GM11168 (cell line): ENCODE results near the gene MKLN1.
"Not testable (repeated sequence)": the region's sequence is repeated elsewhere in the genome, so short reads cannot be mapped to it uniquely, and the experiment has no call there.

ENCODE experiments used
- in situ Hi-C: fragments of 300-500 bp; cut with MboI; formaldehyde crosslinking; loops from one replicate; pipeline ENCODE4 v1.12.0; 2022; ENCODE audit warnings: low sequenced_read_pairs; ENCODE audit not compliant: unreplicated experiment

The MKLN1 gene

DNA sequence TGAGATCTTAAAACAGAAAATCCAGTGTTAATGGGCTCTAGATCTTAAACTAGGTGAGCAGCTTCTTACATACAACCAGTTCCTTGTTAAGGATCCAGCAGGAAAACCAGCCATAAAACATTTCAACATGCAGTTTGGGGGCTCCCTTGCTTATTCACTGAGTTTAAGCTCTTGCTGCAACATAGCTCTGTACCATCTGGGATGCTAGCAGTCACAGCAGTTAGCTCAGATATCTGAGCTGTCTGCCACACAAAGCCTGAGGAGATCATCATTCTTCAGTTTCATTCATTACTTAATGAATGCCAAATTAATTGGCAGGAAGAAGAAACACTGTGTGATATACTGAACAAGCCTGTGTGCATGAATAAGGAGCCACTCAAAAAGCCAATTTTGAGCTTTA, 165.9 kb downstream of the MKLN1 start:
- in situ Hi-C loops: no loop called here

DNA sequence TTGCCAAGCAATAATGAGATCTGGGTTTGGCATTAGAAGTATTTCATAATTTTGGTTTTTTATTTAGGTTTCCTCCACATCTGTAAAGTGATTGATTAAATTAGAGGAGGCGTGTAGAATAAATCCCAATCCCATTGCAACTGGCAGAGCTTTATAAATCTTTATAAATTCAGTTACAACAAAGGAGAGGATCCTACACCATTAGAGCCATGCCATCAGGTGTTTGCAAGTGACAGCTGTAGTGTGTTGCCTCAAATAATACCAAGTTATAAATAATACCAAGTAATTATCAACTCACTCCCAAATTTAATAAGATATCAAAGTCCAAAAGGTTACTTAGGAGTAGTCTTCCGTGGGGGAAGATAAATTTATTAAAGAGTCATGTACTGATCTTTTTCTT, 166.5 kb downstream of the MKLN1 start:
- in situ Hi-C loops: no loop called here

DNA sequence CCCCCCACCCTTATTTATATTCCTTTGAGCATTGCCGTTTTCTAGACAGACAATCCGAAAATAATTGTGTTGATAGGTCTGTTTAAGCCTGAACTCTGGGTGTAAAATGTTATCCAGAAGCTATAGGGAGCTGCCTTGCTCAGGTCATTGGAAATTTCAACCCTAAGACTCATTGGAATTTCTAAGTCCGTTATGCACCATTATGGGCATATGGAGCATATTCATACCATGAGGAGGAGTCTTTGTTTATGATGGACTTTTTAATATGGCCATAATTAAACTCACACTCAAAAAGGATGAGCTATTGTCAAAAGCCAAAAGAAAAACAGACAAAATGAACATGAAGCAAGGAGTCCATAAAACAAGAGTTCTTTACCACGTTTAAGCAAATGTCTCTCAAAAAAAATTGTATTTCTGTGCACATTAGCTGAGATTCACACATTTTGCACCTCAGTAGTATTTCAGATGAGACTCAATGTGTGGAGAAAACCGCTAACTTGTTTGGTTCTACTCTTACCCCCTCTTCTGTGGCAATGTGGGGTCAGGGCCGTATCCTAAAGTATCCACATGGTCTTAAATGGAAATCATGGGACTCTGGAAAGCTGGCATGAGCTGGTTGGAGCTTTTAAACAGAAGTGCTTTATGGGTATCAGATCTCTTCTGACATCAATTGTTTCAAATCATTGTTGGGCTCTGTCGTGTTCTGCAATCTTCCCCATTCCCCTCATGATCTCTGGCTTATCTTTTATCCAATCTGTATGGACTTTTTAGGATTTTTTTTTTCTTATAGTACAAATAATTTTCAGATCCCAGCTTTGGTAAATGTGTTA, 168.2 kb downstream of the MKLN1 start:
- in situ Hi-C loops: no loop called here

DNA sequence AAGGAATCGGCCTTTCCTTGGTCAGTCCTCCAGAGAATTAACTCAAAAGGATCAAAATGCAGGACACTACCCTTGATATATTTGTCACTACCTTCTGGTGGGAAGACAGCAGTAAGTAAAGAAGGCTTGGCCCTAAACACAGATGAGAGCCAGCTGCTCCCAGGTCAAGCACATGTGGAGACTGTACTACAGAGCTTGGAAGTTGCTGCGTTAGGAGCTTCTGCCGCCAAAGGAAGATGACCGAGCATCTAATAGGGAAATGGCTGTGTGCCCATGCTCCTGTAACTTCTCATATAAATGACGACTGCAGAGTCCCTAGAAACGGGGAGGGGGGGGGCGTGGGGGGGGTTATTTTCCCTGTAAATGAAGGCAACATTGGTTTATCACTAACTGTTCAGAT, 169.8 kb downstream of the MKLN1 start:
- in situ Hi-C loops: no loop called here

DNA sequence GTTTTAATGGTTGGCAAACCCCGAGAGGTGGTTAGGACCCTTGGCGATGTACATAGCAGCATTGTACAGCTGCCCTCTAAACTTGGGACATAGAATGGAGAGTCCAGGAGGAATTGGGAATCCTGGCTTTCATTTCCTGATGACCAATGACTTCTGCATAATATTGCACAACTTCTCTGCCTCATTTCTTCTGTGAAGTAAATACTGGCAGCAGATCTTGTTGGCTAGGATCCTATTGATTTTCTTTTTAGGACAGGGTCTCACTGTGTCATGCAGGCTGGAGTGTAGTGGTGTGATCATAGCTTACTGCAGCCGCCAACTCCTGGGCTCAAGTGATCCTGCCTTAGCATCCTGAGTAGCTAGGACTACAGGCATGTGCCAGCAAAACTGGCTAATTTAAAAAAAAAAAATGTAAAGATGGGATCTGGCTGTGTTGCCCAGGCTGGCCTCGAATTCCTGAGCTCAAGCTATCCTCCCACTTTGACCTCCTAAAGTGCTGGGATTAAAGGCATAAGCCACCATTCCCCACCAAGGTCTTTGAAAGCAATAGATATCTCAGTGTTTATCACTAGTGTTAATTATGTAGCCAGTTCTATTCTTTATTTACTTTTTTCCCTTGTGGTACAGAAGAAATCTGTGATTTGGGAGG, 170.7 kb downstream of the MKLN1 start:
- in situ Hi-C loops: no loop called here

DNA sequence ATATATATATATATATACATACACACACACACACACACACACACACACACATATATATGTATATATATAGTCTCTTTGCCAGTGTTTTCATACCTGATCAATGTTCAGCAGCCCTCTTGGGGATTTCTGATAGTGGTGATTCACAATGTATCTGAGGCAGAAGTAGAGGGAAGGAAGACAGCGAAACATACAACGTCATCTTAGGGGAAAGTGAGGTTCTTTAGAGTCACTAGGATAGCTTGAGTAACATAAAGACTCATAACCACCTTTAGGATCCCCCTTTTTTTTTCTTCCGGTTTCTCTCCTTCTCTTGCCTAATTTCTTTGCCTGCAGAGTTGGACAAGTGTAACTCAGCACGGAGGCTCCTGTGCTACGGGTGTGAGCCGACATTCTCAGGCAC, 172.1 kb downstream of the MKLN1 start:
- in situ Hi-C loops: no loop called here

DNA sequence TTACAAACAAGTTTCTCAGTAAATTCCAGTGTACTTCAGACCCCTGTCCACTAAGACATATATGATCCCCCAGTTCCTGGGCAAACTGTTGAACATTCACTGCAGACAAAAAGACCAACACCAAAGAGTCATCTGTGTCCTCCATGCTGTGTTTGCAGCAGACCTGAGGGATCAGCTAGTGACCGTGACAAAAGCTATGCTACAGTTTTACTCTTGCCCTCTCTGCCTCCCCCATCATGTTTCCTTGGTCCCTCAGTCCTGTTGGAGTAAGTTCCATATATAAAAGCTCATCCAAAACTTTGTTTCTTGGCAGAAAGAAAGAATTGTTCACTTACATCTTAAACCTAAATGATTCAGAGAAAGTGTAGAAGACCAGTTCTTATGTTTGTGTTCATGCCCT, 172.7 kb downstream of the MKLN1 start:
- in situ Hi-C loops: no loop called here

DNA sequence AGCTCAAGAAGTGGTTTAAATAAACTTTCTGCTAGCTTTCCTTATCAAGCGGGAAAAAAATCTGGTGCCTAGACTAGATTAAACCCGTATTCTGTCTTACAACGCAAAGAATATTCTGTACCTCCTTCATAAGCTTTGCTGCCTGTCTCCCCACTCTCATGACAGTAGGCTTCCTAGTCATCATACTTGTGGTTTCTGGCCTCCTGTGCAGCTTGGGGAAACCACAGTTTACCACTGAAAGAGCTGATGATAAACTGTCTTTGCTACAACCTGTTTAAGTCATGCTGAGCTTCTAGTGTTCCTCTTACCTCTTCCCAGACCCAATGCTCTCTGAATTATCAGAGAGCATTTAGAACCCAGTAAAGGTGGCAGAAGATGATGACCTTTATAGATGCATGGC, 173.7 kb downstream of the MKLN1 start:
- in situ Hi-C loops: no loop called here

DNA sequence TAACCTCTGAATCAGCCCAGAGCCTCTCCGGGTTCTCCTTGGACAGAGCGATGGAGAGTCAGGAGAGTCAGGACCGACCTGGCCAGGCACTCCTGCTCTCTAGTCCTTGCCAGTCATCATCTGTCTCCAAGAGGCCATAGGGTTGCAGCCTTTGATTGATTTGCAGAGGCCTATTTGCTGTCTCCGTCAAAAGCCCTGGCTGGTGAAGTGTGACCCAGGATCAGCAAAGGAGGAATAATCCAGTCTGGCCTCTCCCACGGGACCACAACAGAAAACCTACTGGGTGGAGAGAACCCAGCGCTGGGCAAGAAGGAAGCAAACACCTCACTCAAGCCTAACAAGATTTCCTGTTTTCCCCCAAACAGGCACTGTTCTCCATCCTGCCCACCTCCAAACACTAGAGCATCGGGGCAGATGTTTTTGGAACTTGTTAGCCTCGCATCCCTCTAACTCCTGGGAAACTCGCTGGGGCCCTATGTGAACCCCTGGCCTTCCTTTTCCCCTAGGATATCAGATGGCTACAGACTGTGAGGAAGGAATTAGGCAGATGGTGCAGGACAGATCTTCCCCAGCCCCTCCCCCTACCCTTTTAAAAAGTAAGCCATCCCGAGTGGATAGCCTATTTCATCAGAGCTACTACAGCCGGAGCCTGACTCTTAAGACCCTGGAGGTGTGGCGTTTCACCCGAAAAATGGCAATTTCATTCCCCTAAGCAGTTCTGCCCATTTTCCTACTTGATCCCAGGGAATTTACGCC, 174.4 kb downstream of the MKLN1 start:
- in situ Hi-C loops: no loop called here

DNA sequence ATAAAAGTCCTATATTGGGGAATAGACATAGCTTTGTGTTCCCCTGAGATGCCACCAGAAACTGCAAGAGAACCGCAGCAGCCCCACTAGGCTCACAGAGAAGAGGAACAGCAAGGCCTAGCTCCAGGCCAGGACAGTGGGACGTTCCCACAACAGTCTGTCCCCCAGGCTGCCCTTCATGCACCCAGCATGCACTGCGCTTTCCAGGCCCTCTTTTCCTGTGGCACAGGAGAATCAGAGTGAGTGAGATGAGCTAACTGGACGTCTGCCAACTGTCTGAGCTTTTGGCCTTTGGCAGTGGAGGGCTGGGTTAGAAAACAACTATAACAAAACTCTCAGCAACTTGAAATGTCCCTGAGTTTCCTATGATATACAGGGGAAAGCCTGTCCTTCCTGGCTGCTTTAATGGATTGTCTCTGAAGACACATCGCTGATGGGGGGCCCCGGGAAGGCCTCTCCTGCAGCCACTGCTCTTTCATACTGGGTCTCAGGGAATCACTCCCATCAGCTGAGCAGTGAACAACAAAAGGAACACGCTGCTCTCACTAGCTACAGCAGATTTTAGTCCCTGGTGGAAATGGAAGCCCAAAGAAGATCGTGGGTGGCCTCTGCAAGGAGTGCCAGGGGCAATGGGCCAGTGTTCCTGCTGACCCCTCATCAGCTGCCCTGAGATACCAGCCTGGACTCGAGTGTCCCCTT, 175.3 kb downstream of the MKLN1 start:
- in situ Hi-C loops: no loop called here

DNA sequence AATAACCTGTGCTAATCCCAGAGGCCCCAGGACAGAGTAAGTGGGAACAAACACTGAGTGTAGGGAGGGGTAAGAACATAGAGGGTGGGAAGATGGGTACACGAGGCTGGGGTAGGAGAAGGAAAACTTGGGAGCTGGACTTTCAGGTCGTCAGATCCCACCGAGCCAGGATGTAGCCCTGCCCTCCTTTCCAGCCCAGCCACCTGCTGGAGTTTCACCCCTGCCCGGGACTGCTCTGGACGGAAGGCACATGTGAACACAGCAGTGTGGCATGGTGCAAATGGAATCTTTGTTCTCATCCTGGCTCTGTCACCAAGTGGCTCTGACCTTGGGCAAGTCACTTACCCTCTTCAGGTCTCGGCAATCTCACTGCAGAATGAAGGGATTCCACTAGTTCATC, 176.0 kb downstream of the MKLN1 start:
- in situ Hi-C loops: no loop called here

DNA sequence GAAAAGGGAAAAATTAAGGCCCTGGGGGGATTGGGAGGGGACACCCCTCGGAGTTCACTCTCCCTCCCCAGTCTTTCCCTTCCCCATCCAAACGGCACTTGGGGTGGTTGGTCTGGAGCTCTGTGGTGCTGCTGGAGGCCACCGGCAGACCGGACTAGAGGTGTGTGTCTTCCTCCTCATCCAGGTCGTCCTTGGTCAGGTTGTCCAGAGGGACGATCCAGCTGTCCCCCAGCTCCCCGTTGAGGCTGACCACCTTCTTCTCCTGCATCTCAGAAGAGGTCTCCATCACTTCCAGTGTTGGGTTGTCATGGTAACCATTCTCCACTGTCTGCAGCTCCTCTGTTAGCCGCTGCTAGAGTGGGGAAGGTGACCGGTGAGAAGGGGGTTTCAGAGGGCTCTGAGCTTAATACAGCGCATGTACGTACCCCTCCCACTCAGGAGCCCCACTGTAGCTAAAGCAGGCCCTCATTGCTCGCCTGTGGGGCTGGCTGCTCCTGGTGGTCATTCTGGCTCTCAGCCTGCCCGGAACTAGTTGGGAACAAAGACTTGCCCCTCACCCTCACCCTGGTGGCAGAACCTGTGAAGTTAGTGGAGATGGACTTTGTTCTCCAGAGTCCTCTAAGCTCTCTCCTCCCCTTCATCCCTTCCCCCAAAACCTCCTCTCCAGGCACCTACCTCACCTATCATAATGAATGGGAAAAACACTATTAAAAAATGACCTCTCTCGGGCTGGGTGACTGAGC, 176.7 kb downstream of the MKLN1 start:
- in situ Hi-C loops: no loop called here

DNA sequence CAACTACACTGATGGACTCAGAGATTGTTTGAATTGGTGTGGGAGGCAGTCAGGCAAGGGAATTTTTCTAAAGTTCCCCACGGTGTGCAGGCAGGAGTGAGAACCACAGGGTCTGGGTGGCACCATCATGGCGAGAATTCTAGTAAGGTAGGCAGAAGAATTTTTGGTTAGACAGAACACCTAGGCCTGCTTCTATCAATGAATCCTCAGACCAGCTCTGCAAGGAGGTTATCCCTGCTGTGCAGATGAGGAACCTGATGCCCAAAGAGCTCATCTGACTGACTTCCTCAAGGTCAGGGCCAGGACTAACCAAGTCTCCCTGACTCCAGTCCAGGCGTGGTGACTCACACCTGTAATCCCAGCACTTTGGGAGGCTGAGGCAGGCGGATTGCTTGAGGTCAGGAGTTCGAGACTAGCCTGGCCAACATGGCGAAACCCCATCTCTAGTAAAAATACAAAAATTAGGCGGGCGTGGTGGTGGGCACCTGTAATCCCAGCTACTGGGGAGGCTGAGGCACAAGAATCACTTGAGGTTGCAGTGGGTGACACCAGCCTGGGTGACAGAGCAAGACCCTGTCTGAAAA, 177.5 kb downstream of the MKLN1 start:
- in situ Hi-C loops: not testable (repeated sequence)

DNA sequence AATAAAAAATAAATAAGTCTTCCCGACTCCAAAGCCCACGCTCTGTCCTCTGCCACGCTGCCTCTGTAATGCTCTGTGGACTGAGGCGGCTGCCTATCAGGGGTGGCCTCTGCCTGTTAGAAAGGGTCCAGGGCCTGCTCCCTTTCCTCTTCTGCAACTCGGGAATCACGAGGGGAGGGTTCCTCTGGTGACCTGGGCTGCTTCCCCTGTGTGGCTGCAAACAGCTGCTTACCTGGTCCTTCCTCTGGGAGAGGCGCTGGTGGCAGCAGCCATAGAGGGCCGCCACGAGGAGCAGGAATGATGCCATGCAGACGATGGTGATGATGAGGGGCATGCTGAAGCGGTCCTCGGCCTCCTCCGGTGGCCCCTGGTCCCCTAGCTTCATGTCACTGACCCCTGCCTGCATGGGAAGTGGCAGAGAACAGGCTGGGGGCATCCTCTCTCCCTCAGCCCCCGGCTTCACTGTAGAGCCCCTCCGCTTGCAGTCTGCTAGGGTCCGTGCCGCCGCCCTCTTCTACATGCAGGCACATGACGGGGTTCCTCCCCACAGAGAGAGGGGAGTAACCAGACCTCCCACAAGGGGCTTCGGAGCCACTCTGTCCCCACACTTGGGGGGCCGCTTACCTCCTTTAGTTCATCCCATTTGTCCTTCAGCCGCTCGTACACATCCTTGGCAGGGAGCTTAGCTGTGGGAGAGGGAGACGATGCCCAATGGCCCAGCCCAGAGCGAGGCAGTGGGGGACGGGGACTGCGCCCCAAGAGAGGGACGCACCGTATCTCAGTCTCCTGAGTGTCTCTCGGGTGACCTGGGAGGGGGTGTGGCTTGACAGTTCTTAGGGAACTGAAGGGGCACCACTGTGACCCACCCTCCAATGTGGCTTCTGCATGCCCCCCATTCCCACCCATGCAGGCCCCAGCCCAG, 178.2 kb downstream of the MKLN1 start:
- in situ Hi-C loops: no loop called here

DNA sequence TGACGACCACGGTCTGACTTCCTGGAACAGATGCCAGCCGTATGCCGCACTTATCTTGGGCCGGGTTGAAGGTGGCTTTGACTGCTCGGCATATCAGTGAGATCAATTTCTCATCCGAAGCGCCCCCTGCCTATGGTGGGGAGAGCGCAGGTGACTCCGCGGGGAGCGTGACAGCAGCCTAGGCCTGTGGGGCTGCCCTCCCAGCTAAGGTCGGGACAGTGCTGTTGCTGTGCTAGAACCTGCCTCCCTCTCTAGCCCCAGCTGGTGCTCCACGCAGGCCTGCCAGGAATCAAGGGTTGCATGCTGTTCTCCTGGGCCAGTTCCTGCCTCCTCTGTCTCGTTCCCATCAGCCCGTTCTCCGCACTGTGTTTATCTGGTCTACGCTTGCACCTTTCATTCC, 178.9 kb downstream of the MKLN1 start:
- in situ Hi-C loops: no loop called here

DNA sequence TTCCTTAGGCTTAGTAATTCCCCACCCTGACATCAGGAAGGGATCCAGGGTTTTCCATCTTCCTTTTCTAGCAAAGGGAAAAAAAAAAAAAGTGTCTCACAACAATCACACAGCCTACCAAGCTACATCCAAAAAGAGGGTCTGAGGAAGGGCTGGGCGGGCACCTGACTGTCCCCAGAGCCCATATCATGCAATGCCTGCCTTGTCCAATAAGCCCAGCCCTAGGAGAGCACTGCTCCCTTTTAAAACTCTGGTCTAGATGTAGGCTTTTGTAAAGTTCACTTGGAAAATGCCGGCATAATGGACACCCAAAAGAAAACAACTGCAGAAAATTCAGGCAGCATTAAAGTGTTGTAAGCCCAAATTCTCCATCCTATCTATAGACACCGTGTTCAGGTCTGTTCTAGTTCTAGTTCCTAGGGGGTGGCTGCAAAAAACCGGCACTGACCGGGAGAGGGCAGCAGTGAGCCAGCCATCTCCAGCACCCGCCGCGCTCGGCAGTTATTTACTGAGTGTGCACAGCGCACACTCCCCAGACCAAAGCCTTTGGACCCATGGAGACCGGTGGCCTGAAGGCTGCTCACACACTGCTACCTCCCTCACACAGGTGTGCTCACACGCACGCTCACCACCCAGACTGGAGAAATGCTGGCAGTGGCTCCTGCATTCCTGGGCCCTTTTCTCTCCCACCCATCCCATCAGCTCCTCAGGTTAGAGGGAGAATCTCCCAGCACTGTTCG, 180.1 kb downstream of the MKLN1 start:
- in situ Hi-C loops: no loop called here

DNA sequence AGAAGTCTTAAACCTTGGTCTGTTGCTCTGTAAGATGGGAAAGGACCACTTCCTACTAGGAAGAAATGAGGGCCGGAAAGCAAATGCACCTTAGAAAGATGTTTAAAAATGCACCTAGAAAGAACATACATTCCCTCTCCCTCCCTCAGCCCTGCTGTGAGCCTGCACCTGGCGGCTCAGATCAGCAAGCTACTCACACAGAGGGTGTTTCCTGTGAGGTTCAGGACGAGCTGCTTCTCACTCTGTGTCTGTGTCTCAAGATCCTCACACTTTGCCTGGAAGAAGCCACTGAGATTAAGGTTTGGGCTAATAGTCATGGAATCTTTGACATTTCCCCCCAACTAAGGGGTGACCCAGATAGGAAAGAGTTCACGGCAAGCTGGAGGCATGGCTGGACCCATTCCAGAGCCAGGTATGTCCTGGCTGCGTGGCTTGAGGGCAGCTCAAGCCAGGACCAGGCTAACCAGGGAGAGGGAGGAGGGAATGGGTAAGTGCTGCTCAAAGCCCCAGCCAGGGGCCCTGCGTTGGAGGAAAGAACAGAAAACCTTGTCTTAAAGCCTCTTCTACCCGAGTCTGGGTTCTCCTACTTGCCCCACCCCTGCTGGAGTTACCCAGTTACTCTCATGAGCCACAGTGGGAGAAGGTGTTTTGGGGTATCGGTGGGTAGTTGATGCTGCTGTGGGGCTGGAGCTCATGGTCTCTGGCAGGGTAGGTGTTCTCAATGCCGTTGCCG, 181.2 kb downstream of the MKLN1 start:
- in situ Hi-C loops: no loop called here
